MM.1S (cell line): Measurements from ENCODE around the gene SLC7A6.
A peak's percentile ranks its signal among the peaks of the same experiment; 100 is the strongest.

Experiments used
- DNase-seq: peaks from one replicate; pipeline ENCODE4 v3.0.0-alpha.2; 2015
- H2AFZ ChIP-seq: fragments of 300-600 bp; sonication (generic); 2 replicates; pipeline ENCODE4 v1.6.0; 2016; ENCODE audit warnings: antibody characterized with exemption, low read length
- H3F3A ChIP-seq: fragments of 300-600 bp; sonication (generic); 2 replicates; pipeline ENCODE4 v1.6.1; 2016; ENCODE audit warnings: mild to moderate bottlenecking, antibody characterized with exemption, low read length, moderate library complexity, mixed read lengths; ENCODE audit not compliant: insufficient read depth
- H3K27ac ChIP-seq: fragments of 300-600 bp; sonication (generic); 2 replicates; pipeline ENCODE4 v1.5.1; 2016; ENCODE audit warnings: mild to moderate bottlenecking, low read length
- H3K27me3 ChIP-seq: fragments of 300-600 bp; sonication (generic); replicated peaks from 2 replicates; pipeline ENCODE4 v1.6.0; 2016; ENCODE audit warnings: low read length; ENCODE audit not compliant: insufficient read depth
- H3K36me3 ChIP-seq: fragments of 300-600 bp; sonication (generic); replicated peaks from 2 replicates; pipeline ENCODE4 v1.6.1; 2016; ENCODE audit warnings: mild to moderate bottlenecking, low read length, mixed read lengths; ENCODE audit not compliant: insufficient read depth
- H3K4me1 ChIP-seq: fragments of 300-600 bp; sonication (generic); 2 replicates; pipeline ENCODE4 v1.6.1; 2016; ENCODE audit warnings: low read length, mixed read lengths
- H3K4me2 ChIP-seq: fragments of 300-600 bp; sonication (generic); 2 replicates; pipeline ENCODE4 v1.6.0; 2016; ENCODE audit warnings: low read depth, low read length
- H3K4me3 ChIP-seq: fragments of 300-600 bp; sonication (generic); 2 replicates; pipeline ENCODE4 v1.5.1; 2016; ENCODE audit warnings: low read length, mixed read lengths
- H3K79me2 ChIP-seq: fragments of 300-600 bp; sonication (generic); 2 replicates; pipeline ENCODE4 v1.6.1; 2016; ENCODE audit warnings: mixed run types, low read length, mixed read lengths
- H3K9ac ChIP-seq: fragments of 300-600 bp; sonication (generic); 2 replicates; pipeline ENCODE4 v1.6.1; 2016; ENCODE audit warnings: low read length, mixed read lengths
- H3K9me2 ChIP-seq: fragments of 300-600 bp; sonication (generic); replicated peaks from 2 replicates; pipeline ENCODE4 v1.6.1; 2016; ENCODE audit warnings: mild to moderate bottlenecking, low read length, mixed read lengths; ENCODE audit not compliant: insufficient read depth
- H3K9me3 ChIP-seq: fragments of 300-600 bp; sonication (generic); replicated peaks from 2 replicates; pipeline ENCODE4 v1.6.1; 2016; ENCODE audit warnings: mild to moderate bottlenecking, low read length, mixed read lengths; ENCODE audit not compliant: insufficient read depth
- H4K20me1 ChIP-seq: fragments of 300-600 bp; sonication (generic); 2 replicates; pipeline ENCODE4 v1.6.1; 2016; ENCODE audit warnings: mild to moderate bottlenecking, low read length, moderate library complexity, mixed read lengths; ENCODE audit not compliant: insufficient read depth
- EZH2 ChIP-seq: fragments of 300-600 bp; sonication (generic); optimal IDR thresholded peaks from 2 replicates; pipeline ENCODE3; 2017; ENCODE audit warnings: low read depth, mild to moderate bottlenecking, antibody characterized with exemption, low read length, mixed read lengths
- EZH2phosphoT487 ChIP-seq: fragments of 300-600 bp; sonication (generic); IDR thresholded peaks from 2 replicates; pipeline ENCODE4 v1.6.1; 2018; ENCODE audit warnings: antibody characterized with exemption, low read length
- TF ChIP-seq, protein P1 (sequence below): fragments of 300-600 bp; sonication (generic); IDR thresholded peaks from 2 replicates; pipeline ENCODE4 v1.5.1; 2016; ENCODE audit warnings: antibody characterized with exemption, low read length, mixed read lengths

Gene SLC7A6

GRCh38 chr16:68244903-68245853 is 19.1 kb upstream of the SLC7A6 start, which contains the start of gene PLA2G15:
Gene PLA2G15 (plus strand): TSS chr16:68245373. CDS start chr16:68245427, 54 bp downstream.
- TF ChIP-seq EZH2 = no peak
- no peak for TF ChIP-seq EZH2phosphoT487
- TF ChIP-seq, protein P1, sequence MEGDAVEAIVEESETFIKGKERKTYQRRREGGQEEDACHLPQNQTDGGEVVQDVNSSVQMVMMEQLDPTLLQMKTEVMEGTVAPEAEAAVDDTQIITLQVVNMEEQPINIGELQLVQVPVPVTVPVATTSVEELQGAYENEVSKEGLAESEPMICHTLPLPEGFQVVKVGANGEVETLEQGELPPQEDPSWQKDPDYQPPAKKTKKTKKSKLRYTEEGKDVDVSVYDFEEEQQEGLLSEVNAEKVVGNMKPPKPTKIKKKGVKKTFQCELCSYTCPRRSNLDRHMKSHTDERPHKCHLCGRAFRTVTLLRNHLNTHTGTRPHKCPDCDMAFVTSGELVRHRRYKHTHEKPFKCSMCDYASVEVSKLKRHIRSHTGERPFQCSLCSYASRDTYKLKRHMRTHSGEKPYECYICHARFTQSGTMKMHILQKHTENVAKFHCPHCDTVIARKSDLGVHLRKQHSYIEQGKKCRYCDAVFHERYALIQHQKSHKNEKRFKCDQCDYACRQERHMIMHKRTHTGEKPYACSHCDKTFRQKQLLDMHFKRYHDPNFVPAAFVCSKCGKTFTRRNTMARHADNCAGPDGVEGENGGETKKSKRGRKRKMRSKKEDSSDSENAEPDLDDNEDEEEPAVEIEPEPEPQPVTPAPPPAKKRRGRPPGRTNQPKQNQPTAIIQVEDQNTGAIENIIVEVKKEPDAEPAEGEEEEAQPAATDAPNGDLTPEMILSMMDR = no peak
- H3K4me3 ChIP-seq = peak within 1 kb of the TSS; percentile 96
- no peaks in the 10 kb centered on the region for H3K9me2 ChIP-seq
- peaks cover 8% of the 10 kb centered on the region; the same call in 1 of the 2 replicates for H3F3A ChIP-seq
- H3K9me3 ChIP-seq = no peaks in the 10 kb centered on the region
- H3K79me2 ChIP-seq = peaks cover 59% of the 10 kb centered on the region
- peak within 1 kb of the TSS; percentile 22; the same call in 1 of the 2 replicates for H3K27ac ChIP-seq
- H3K36me3 ChIP-seq = no peaks in the 10 kb centered on the region
- H3K4me2 ChIP-seq = peak within 1 kb of the TSS; percentile 95
- H2AFZ ChIP-seq = peak within 1 kb of the TSS; percentile 82
- DNase-seq = peak; percentile 90
- H3K27me3 ChIP-seq = no peaks in the 10 kb centered on the region
- H3K9ac ChIP-seq = peak within 1 kb of the TSS; percentile 76
- no peaks in the 10 kb centered on the region for H4K20me1 ChIP-seq
- peaks cover 34% of the 10 kb centered on the region for H3K4me1 ChIP-seq

GRCh38 chr16:68246121-68246520 is 18.2 kb upstream of the SLC7A6 start:
- peak overlapping the region; percentile 95 for H3K4me2 ChIP-seq
- H3K9me3 ChIP-seq = no peaks in the 10 kb centered on the region
- DNase-seq = no peak
- H2AFZ ChIP-seq = no peak overlapping the region
- H3K4me1 ChIP-seq = peaks cover 43% of the 10 kb centered on the region
- H3K79me2 ChIP-seq = peaks cover 59% of the 10 kb centered on the region
- H3K9me2 ChIP-seq = no peaks in the 10 kb centered on the region
- H3K27me3 ChIP-seq = no peaks in the 10 kb centered on the region
- no peaks in the 10 kb centered on the region for H3K36me3 ChIP-seq
- TF ChIP-seq EZH2 = no peak
- TF ChIP-seq, protein P1 = no peak
- TF ChIP-seq EZH2phosphoT487 = no peak
- H3K27ac ChIP-seq = peak overlapping the region; percentile 22; the same call in 1 of the 2 replicates
- no peaks in the 10 kb centered on the region for H4K20me1 ChIP-seq
- peaks cover 14% of the 10 kb centered on the region for H3F3A ChIP-seq
- peak overlapping the region; percentile 74 for H3K9ac ChIP-seq
- H3K4me3 ChIP-seq = peak overlapping the region; percentile 96

DNA sequence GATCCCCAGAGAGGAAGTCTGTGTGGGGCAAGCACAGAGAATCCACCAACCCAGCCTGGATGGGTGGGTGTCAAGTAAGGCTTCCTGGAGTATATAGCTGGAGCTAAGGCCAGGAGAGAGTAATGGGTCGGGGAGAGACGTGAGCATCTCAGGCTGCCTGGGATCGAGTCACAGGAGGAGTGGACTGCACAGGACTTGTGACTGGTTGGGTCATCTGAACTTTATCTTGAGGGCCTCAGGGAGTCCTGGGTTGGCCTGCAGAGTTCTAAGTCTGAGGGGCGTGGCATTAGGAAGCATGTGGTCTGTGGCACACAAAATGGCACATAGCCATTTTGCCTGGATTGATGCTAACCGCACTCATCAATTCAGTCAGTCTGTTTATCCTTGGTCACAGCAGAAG is 17.7 kb upstream of the SLC7A6 start:
- H3K27me3 ChIP-seq = no peaks in the 10 kb centered on the region
- peak overlapping the region; percentile 95 for H3K4me2 ChIP-seq
- no peaks in the 10 kb centered on the region for H3K9me3 ChIP-seq
- peaks cover 48% of the 10 kb centered on the region for H3K4me1 ChIP-seq
- H3F3A ChIP-seq = peaks cover 20% of the 10 kb centered on the region
- TF ChIP-seq EZH2phosphoT487 = no peak
- no peak for TF ChIP-seq EZH2
- TF ChIP-seq, protein P1 = no peak
- peak overlapping the region; percentile 22; the same call in 1 of the 2 replicates for H3K27ac ChIP-seq
- H4K20me1 ChIP-seq = no peaks in the 10 kb centered on the region
- peak; percentile 41 for DNase-seq
- peak overlapping the region; percentile 74; the same call in 1 of the 2 replicates for H3K9ac ChIP-seq
- no peak overlapping the region for H2AFZ ChIP-seq
- H3K36me3 ChIP-seq = no peaks in the 10 kb centered on the region
- peaks cover 59% of the 10 kb centered on the region for H3K79me2 ChIP-seq
- peak overlapping the region; percentile 96 for H3K4me3 ChIP-seq
- H3K9me2 ChIP-seq = no peaks in the 10 kb centered on the region
